ENCODE results near the gene VASH2. TPM values are rescaled to one million over a fixed set of nuclear protein-coding genes. Genes with fewer than 3 reads are reported as not detected.
"Not testable (repeated sequence)": the region's sequence is repeated elsewhere in the genome, so short reads cannot be mapped to it uniquely, and the experiment has no call there.

VASH2 gene
- total RNA-seq, 1 experiment from 2014 or later = not detected

DNA sequence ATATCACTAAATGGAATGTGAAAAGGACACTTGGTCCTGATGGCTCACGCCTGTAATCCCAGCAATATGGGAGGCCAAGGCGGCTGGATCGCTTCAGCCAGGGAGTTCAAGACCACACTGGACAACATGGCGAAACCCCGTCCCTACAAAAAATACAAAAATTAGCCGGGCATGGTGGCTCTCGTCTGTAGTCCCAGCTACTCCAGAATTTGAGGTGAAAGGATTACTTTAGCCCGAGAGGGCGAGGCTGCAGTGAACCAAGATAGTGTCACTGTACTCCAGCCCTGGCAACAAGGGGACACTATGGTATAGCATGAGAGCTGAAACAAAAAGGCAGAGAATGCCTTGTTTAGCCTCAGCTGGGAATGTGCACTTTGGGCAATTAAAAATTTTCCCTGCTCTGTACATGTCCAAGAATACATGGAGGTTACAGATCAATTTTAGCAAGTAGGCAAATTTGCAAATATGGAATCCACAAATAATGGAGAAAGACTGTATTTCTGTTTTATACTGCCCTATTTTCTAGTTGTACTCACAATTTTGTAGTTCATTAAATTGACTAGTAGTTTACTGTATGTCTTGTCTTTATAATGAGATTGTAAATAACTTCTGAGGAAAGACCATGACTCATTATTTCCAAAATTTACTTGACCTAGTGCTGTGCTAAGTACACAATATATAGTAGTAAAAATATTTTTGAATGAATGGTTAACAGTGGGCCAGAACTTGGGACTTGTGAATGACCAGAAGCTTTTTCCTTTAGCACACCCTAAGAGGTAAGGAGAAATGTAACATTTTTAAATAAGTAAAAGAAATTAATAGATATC is 67.3 kb downstream of the VASH2 start:
- Mint-ChIP-seq H3K9me3 (ENCODE audit: unreplicated experiment) (no peaks in the 10 kb centered on the region), H3K27me3 (ENCODE audit: insufficient read depth, unreplicated experiment) (no peaks in the 10 kb centered on the region), H3K27ac (ENCODE audit: low read depth, unreplicated experiment) (no peak overlapping the region), H3K36me3 (ENCODE audit: insufficient read depth, unreplicated experiment) (peaks cover 11% of the 10 kb centered on the region), H3K4me1 (ENCODE audit: insufficient read depth, unreplicated experiment) (peaks cover 13% of the 10 kb centered on the region), H3K4me3 (ENCODE audit: unreplicated experiment) (no peak overlapping the region)
- CTCF ChIA-PET = interaction anchor here (0.6 kb wide), 2 partner anchors 49 to 206 kb away, joined by 3 to 5 read pairs; no protein-coding TSS in a partner anchor
- no peak for TF ChIP-seq CTCF (IDR thresholded peaks at IDR 0.05; ENCODE audit: unreplicated experiment)
- intact Hi-C loops (cut with micrococcal nuclease) = no loop called here
- no TSS peak for BruUV-seq (replicated peaks)
- no peak for DNase-seq (ENCODE audit: unreplicated experiment)
- POLR2A ChIA-PET = interaction anchor here (1.6 kb wide), 1 partner anchor 27 kb away, joined by 4 read pairs; no protein-coding TSS in a partner anchor

GRCh38 chr1:213019450-213019849 is 69.1 kb downstream of the VASH2 start:
- DNase-seq (ENCODE audit: unreplicated experiment) = no peak
- H3K27ac Mint-ChIP-seq (ENCODE audit: low read depth, unreplicated experiment) = no peak overlapping the region
- no peak overlapping the region for H3K4me3 Mint-ChIP-seq (ENCODE audit: unreplicated experiment)
- CTCF ChIA-PET = no interaction called here
- no peaks in the 10 kb centered on the region for H3K27me3 Mint-ChIP-seq (ENCODE audit: insufficient read depth, unreplicated experiment)
- intact Hi-C loops (cut with micrococcal nuclease) = no loop called here
- BruUV-seq (replicated peaks) = no TSS peak
- H3K9me3 Mint-ChIP-seq (ENCODE audit: unreplicated experiment) = no peaks in the 10 kb centered on the region
- H3K4me1 Mint-ChIP-seq (ENCODE audit: insufficient read depth, unreplicated experiment) = no peaks in the 10 kb centered on the region
- H3K36me3 Mint-ChIP-seq (ENCODE audit: insufficient read depth, unreplicated experiment) = no peaks in the 10 kb centered on the region
- POLR2A ChIA-PET = interaction anchor here (0.7 to 0.9 kb wide), 2 partner anchors 31 to 228 kb away, joined by 3 read pairs; partner anchors contain the start of gene NSL1
- no peak for TF ChIP-seq CTCF (IDR thresholded peaks at IDR 0.05; ENCODE audit: unreplicated experiment)

DNA sequence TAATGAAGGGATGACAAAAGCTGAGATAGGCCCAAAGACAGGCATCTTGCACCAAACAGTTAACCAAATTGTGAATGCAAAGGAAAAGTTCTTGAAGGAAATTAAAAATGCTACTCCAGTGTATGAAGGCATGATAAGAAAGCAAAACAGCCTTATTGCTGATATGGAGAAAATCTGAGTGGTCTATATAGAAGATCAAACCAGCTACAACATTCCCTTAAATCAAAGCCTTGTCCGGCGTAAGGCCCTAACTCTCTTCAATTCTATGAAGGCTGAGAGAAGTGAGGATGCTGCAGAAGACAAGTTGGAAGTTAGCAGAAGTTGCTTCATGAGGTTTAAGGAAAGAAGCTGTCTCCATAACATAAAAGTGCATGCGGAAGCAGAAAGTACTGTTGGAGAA is 69.7 kb downstream of the VASH2 start:
- Mint-ChIP-seq H3K27ac (ENCODE audit: low read depth, unreplicated experiment) (no peak overlapping the region), H3K36me3 (ENCODE audit: insufficient read depth, unreplicated experiment) (no peaks in the 10 kb centered on the region), H3K4me3 (ENCODE audit: unreplicated experiment) (no peak overlapping the region), H3K4me1 (ENCODE audit: insufficient read depth, unreplicated experiment) (no peaks in the 10 kb centered on the region), H3K27me3 (ENCODE audit: insufficient read depth, unreplicated experiment) (no peaks in the 10 kb centered on the region), H3K9me3 (ENCODE audit: unreplicated experiment) (no peaks in the 10 kb centered on the region)
- no peak for DNase-seq (ENCODE audit: unreplicated experiment)
- TF ChIP-seq CTCF (IDR thresholded peaks at IDR 0.05; ENCODE audit: unreplicated experiment) = no peak
- no TSS peak for BruUV-seq (replicated peaks)
- CTCF ChIA-PET = interaction anchor here (0.6 to 1.3 kb wide), 5 partner anchors 9 to 42 kb away, joined by 3 to 4 read pairs (median 3); no protein-coding TSS in a partner anchor
- POLR2A ChIA-PET = interaction anchor here (0.7 to 0.9 kb wide), 2 partner anchors 30 to 229 kb away, joined by 3 read pairs; partner anchors contain the start of gene NSL1
- intact Hi-C loops (cut with micrococcal nuclease) = no loop called here

- H3K9me3 Mint-ChIP-seq (ENCODE audit: unreplicated experiment); H3K4me1 Mint-ChIP-seq (ENCODE audit: insufficient read depth, unreplicated experiment); CTCF ChIA-PET; BruUV-seq (replicated peaks); H3K4me3 Mint-ChIP-seq (ENCODE audit: unreplicated experiment); H3K27ac Mint-ChIP-seq (ENCODE audit: low read depth, unreplicated experiment); DNase-seq (ENCODE audit: unreplicated experiment); intact Hi-C loops (cut with micrococcal nuclease); H3K36me3 Mint-ChIP-seq (ENCODE audit: insufficient read depth, unreplicated experiment): not testable (repeated sequence)
- H3K27me3 Mint-ChIP-seq (ENCODE audit: insufficient read depth, unreplicated experiment) = peaks cover 52% of the 10 kb centered on the region
- POLR2A ChIA-PET = interaction anchor here (1.4 kb wide), 1 partner anchor 23 kb away, joined by 4 read pairs; no protein-coding TSS in a partner anchor
These were observed 76.7 kb downstream of the VASH2 start for GRCh38 chr1:213027024-213027423.

Data from MCF 10A (cell line).